Fibroblast of lung (primary cell): ENCODE results near the gene PITX3. TPM values are rescaled to one million over a fixed set of nuclear protein-coding genes. Genes with fewer than 3 reads are reported as not detected.

Source experiments
- DNase-seq, 2 donors: peaks; one replicate each; pipeline versions ENCODE4 v3.0.0 to v3.0.0-alpha.2; 2010; ENCODE audit warnings: low read depth in 2 of 2
- H2AFZ ChIP-seq: 2 replicates; pipeline ENCODE4 v1.5.1; 2012; ENCODE audit warnings: low read length, control low read depth, inconsistent platforms
- H3K27ac ChIP-seq: 2 replicates; pipeline ENCODE4 v1.5.1; 2011; ENCODE audit warnings: low read length, control low read depth; ENCODE audit not compliant: insufficient read depth
- H3K27me3 ChIP-seq: 2 replicates; pipeline ENCODE4 v1.5.1; 2011; ENCODE audit warnings: mild to moderate bottlenecking, low read length; ENCODE audit not compliant: control insufficient read depth, insufficient read depth
- H3K36me3 ChIP-seq: 2 replicates; pipeline ENCODE4 v1.5.1; 2011; ENCODE audit warnings: low read length; ENCODE audit not compliant: control insufficient read depth, insufficient read depth
- H3K4me1 ChIP-seq: 2 replicates; pipeline ENCODE4 v1.5.1; 2011; ENCODE audit warnings: low read length; ENCODE audit not compliant: control insufficient read depth, insufficient read depth; ENCODE audit errors: extremely low read depth
- H3K4me2 ChIP-seq: 2 replicates; pipeline ENCODE4 v1.5.1; 2011; ENCODE audit warnings: low read length, control low read depth; ENCODE audit not compliant: insufficient read depth; ENCODE audit errors: extremely low read depth
- H3K4me3 ChIP-seq, 4 experiments: fragments of 200-600 bp in 1 of 4; sonication (generic) in 1 of 4; replicated peaks in 1 of 4; 2 replicates each; pipeline ENCODE4 v1.5.1; 2011 to 2016; ENCODE audit warnings: low read length in 4 of 4, low read depth in 3 of 4, mild to moderate bottlenecking in 3 of 4, control low read depth in 2 of 4, inconsistent platforms in 1 of 4, mixed read lengths in 1 of 4; ENCODE audit not compliant: insufficient read depth in 1 of 4; ENCODE audit errors: control extremely low read depth in 1 of 4
- H3K79me2 ChIP-seq: 2 replicates; pipeline ENCODE4 v1.5.1; 2012; ENCODE audit warnings: mild to moderate bottlenecking, low read length, inconsistent platforms; ENCODE audit not compliant: control insufficient read depth, insufficient read depth
- H3K9ac ChIP-seq: 2 replicates; pipeline ENCODE4 v1.5.1; 2011; ENCODE audit warnings: mild to moderate bottlenecking, low read length, control low read depth; ENCODE audit not compliant: insufficient read depth
- H3K9me3 ChIP-seq: 2 replicates; pipeline ENCODE4 v1.5.1; 2012; ENCODE audit warnings: low read depth, low read length; ENCODE audit not compliant: control insufficient read depth, insufficient read depth
- H4K20me1 ChIP-seq: 2 replicates; pipeline ENCODE4 v1.5.1; 2011; ENCODE audit warnings: low read length; ENCODE audit not compliant: control insufficient read depth, insufficient read depth; ENCODE audit errors: extremely low read depth
- EZH2 ChIP-seq: IDR thresholded peaks from 2 replicates; pipeline ENCODE4 v1.5.1; 2012; ENCODE audit warnings: low read length, control low read depth, mild to moderate bottlenecking; ENCODE audit errors: missing control alignments
- polyA plus RNA-seq, 2 donors: library from polyadenylated mRNA; depleted of rRNA in 1 of 2; stranded (reverse) in 1 of 2; unstranded in 1 of 2; fragments of >200 nt; gene quantifications; 2 replicates each; pipeline ENCODE4 v1.2.1, GENCODE V29; 2011 to 2012; ENCODE audit warnings: missing spikeins in 1 of 2
- total RNA-seq: library from RNA; depleted of rRNA; stranded (reverse); fragments of >200 nt; gene quantifications from 2 replicates; pipeline ENCODE4 v1.2.1, GENCODE V29; 2014
- TF ChIP-seq, protein P1 (sequence below), 2 donors: IDR thresholded peaks in 1 of 2; conservative IDR thresholded peaks in 1 of 2; 1 replicate in 1 of 2; 2 replicates in 1 of 2; pipeline ENCODE4 v1.5.1; 2011 to 2012; ENCODE audit warnings: low read length in 2 of 2, control low read depth in 1 of 2, inconsistent platforms in 1 of 2, low read depth in 1 of 2, mild to moderate bottlenecking in 1 of 2

PITX3 gene
- total and polyA plus RNA-seq, 2 donors (not counting 1 experiment from before 2014, with no cell fraction given): not detected

GRCh38 chr10:102261842-102262241 lies 20.5 kb upstream of the PITX3 start:
- Histone ChIP-seq H4K20me1 (peaks cover 2% of the 10 kb centered on the region), H3K79me2 (peaks cover 36% of the 10 kb centered on the region), H2AFZ (no peak overlapping the region)

DNA sequence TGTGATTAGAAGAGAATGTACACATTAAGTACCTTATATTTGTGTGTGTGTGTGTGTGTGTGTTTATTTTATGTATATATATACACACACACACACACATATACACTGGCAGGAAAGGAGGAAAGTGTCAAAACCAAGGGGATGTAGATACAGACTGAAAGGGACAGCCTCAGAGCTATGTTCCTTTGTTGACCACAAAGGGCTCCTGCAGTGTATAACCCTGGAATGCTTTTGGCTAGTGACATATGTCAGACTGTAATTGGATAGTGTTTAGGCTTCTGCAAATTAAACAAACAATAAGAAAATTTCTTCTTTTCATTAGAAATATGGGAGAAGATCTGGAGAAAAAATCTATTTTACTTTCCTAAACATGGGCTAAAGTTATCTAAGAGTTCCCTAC lies 19.9 kb upstream of the PITX3 start:
- TF ChIP-seq EZH2: no peak
- TF ChIP-seq, protein P1, sequence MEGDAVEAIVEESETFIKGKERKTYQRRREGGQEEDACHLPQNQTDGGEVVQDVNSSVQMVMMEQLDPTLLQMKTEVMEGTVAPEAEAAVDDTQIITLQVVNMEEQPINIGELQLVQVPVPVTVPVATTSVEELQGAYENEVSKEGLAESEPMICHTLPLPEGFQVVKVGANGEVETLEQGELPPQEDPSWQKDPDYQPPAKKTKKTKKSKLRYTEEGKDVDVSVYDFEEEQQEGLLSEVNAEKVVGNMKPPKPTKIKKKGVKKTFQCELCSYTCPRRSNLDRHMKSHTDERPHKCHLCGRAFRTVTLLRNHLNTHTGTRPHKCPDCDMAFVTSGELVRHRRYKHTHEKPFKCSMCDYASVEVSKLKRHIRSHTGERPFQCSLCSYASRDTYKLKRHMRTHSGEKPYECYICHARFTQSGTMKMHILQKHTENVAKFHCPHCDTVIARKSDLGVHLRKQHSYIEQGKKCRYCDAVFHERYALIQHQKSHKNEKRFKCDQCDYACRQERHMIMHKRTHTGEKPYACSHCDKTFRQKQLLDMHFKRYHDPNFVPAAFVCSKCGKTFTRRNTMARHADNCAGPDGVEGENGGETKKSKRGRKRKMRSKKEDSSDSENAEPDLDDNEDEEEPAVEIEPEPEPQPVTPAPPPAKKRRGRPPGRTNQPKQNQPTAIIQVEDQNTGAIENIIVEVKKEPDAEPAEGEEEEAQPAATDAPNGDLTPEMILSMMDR (conservative IDR thresholded peaks at IDR 0.05 in 1 of 2, IDR thresholded peaks at IDR 0.05 in 1 of 2; ENCODE audit: low read depth in 1 of 2, low read length in 2 of 2): no peak
- H2AFZ ChIP-seq: no peak overlapping the region

More at GRCh38 chr10:102261842-102262241, 20.5 kb upstream of the PITX3 start:
- DNase-seq: no peak
- TF ChIP-seq EZH2: no peak
- TF ChIP-seq, protein P1 (conservative IDR thresholded peaks at IDR 0.05 in 1 of 2, IDR thresholded peaks at IDR 0.05 in 1 of 2; ENCODE audit: low read depth in 1 of 2, low read length in 2 of 2): no peak
- no peak overlapping the region for H3K4me2 ChIP-seq
- H3K4me1 ChIP-seq: peaks cover 2% of the 10 kb centered on the region
- no peaks in the 10 kb centered on the region for H3K27me3 ChIP-seq
- H3K4me3 ChIP-seq: no peak overlapping the region
- no peaks in the 10 kb centered on the region for H3K9me3 ChIP-seq
- no peak overlapping the region for H3K27ac ChIP-seq
- H3K36me3 ChIP-seq: peaks cover 4% of the 10 kb centered on the region
- H3K9ac ChIP-seq: no peak overlapping the region

GRCh38 chr10:102255404-102255803 lies 14.1 kb upstream of the PITX3 start:
- no peak overlapping the region for H2AFZ ChIP-seq
- no peak overlapping the region for H3K4me3 ChIP-seq
- H3K4me1 ChIP-seq: no peaks in the 10 kb centered on the region
- no peak overlapping the region for H3K27ac ChIP-seq
- H3K4me2 ChIP-seq: no peak overlapping the region
- H4K20me1 ChIP-seq: no peaks in the 10 kb centered on the region
- H3K9me3 ChIP-seq: no peaks in the 10 kb centered on the region
- H3K27me3 ChIP-seq: no peaks in the 10 kb centered on the region
- H3K79me2 ChIP-seq: peaks cover 69% of the 10 kb centered on the region
- TF ChIP-seq, protein P1 (conservative IDR thresholded peaks at IDR 0.05 in 1 of 2, IDR thresholded peaks at IDR 0.05 in 1 of 2; ENCODE audit: low read depth in 1 of 2, low read length in 2 of 2): no peak
- no peak for TF ChIP-seq EZH2
- no peak overlapping the region for H3K9ac ChIP-seq
- DNase-seq: no peak
- H3K36me3 ChIP-seq: peaks cover 1% of the 10 kb centered on the region

More for the DNA sequence above, 19.9 kb upstream of the PITX3 start:
- H3K9me3 ChIP-seq: no peaks in the 10 kb centered on the region
- no peak overlapping the region for H3K4me2 ChIP-seq
- peaks cover 36% of the 10 kb centered on the region for H3K79me2 ChIP-seq
- no peaks in the 10 kb centered on the region for H3K4me1 ChIP-seq
- no peak overlapping the region for H3K9ac ChIP-seq
- no peak overlapping the region for H3K27ac ChIP-seq
- H3K4me3 ChIP-seq: no peak overlapping the region
- H3K36me3 ChIP-seq: peaks cover 4% of the 10 kb centered on the region
- no peaks in the 10 kb centered on the region for H3K27me3 ChIP-seq
- peaks cover 2% of the 10 kb centered on the region for H4K20me1 ChIP-seq
- DNase-seq: no peak
